H1 (cell line): ENCODE data around the gene KRTAP1-5. TPM values are rescaled to one million over a fixed set of nuclear protein-coding genes. Genes with fewer than 3 reads are reported as not detected.

Experiments
- BACH1 ChIP-seq: IDR thresholded peaks from 2 replicates; pipeline ENCODE4 v1.6.1; 2012; ENCODE audit warnings: low read length, improper control_type of control experiment
- CHD7 ChIP-seq: fragments of 300-600 bp; sonication (generic); IDR thresholded peaks from 2 replicates; pipeline ENCODE4 v1.7.1; 2012; ENCODE audit warnings: low read length, moderate library complexity, mild to moderate bottlenecking, inconsistent platforms; ENCODE audit not compliant: insufficient replicate concordance
- PHF8 ChIP-seq: fragments of 200-600 bp; sonication (generic); conservative IDR thresholded peaks from 2 replicates; pipeline ENCODE4 v1.7.1; 2012; ENCODE audit warnings: low read depth, mild to moderate bottlenecking, inconsistent platforms, low read length, moderate library complexity
- POLR2AphosphoS5 ChIP-seq: IDR thresholded peaks from 2 replicates; pipeline ENCODE4 v1.6.1; 2011; ENCODE audit warnings: low read depth, low read length
- SIX5 ChIP-seq: IDR thresholded peaks from 2 replicates; pipeline ENCODE4 v1.6.1; 2011; ENCODE audit warnings: mild to moderate bottlenecking, low read depth, low read length
- polyA plus RNA-seq, 7 experiments: library from polyadenylated mRNA; depleted of rRNA in 3 of 7; stranded (reverse) in 5 of 7; unstranded in 2 of 7; fragments of >200 nt in 5 of 7; fragments of 200-250 nt in 2 of 7; gene quantifications; 1 replicate in 5 of 7; 2 replicates in 1 of 7; 4 replicates in 1 of 7; pipeline versions ENCODE4 v1.2.1 to v1.2.3, GENCODE V29; 2011 to 2013; ENCODE audit warnings: missing spikeins in 2 of 7, mixed read lengths in 2 of 7
- total RNA-seq: library from RNA; stranded (reverse); fragmentation: NEBNext Ultra II Directional; extraction: Animal tissue kit (Norgen Biotek cat#: 25700); gene quantifications from 2 replicates; pipeline ENCODE4 v1.2.1, GENCODE V29; 2021
- TF ChIP-seq, protein P1 (sequence below): IDR thresholded peaks from 2 replicates; pipeline ENCODE4 v1.6.1; 2012; ENCODE audit warnings: low read length, inconsistent platforms

The KRTAP1-5 gene
- total and polyA plus RNA-seq, 2 of the 8 experiments (the other 6 are each of a cell fraction or from before 2014, with no cell fraction given) = not detected

- TF ChIP-seq CHD7 (no peak), POLR2AphosphoS5 (no peak), SIX5 (no peak), BACH1 (no peak), PHF8 (no peak)
- TF ChIP-seq, protein P1, sequence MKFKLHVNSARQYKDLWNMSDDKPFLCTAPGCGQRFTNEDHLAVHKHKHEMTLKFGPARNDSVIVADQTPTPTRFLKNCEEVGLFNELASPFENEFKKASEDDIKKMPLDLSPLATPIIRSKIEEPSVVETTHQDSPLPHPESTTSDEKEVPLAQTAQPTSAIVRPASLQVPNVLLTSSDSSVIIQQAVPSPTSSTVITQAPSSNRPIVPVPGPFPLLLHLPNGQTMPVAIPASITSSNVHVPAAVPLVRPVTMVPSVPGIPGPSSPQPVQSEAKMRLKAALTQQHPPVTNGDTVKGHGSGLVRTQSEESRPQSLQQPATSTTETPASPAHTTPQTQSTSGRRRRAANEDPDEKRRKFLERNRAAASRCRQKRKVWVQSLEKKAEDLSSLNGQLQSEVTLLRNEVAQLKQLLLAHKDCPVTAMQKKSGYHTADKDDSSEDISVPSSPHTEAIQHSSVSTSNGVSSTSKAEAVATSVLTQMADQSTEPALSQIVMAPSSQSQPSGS = no peak
- TF ChIP-seq, all 59 proteins: peak for 0
Observed at GRCh38 chr17:41071606-41072360, 44.8 kb upstream of the KRTAP1-5 start (continued).
